ENCODE results near the gene CCDC14. TPM values are rescaled to one million over a fixed set of nuclear protein-coding genes. Genes with fewer than 3 reads are reported as not detected.
A peak's percentile ranks its signal among the peaks of the same experiment; 100 is the strongest.
"Not testable (repeated sequence)": the region's sequence is repeated elsewhere in the genome, so short reads cannot be mapped to it uniquely, and the experiment has no call there.

The CCDC14 gene
- polyA plus RNA-seq, 3 donors: 138 to 179 (median 171) TPM

GRCh38 chr3:123914829-123915228 is 46.2 kb downstream of the CCDC14 start:
- DNase-seq: peak; percentile 1

GRCh38 chr3:123909785-123910184 is 51.2 kb downstream of the CCDC14 start:
- DNase-seq: no peak

DNA sequence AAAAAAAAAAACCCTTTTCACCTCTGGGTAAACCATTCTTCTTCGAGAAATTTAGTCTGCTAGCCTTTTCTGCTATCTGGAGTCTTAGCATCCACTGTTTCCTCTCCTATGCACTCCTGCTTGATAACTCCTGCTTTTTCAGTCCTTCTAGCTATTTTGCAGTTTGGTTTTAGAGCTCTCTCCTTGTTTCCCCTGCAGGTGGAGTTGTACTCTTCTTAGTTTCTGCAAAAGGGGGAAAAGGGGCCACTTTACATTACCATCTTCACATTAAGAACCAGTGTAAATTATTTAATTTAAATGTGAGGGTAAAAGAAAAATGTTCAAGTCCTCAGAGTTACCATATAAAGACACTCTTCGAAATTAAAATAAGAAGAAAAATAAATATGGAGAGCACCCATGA is 53.3 kb downstream of the CCDC14 start:
- DNase-seq: no peak

DNA sequence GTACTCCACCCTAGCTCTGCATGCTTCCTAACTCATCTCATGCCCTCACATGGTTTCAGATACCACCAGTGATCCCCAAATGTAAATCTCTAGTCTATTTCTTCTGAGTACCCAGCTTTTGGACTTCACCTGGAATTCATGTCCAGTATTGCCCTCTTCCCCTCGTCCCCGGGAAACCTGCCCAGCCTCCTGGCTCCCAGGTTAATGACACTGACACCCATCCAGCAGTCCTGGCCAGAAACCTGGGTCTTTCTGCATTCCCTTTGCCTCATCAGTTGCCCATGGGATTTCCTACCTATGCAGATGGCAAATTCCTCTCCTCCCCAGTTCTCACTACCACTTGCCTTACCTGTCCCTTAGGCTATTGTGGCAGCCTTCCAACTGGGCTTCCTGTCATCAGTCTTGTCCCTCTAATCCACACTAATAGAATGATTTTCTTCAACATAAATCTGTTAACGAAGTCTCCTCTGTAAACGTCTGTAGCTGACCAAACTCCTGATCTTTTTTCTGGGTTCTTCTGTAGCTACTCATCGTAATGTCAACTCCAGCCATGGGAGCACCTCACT is 61.6 kb downstream of the CCDC14 start:
- no peak for DNase-seq

DNA sequence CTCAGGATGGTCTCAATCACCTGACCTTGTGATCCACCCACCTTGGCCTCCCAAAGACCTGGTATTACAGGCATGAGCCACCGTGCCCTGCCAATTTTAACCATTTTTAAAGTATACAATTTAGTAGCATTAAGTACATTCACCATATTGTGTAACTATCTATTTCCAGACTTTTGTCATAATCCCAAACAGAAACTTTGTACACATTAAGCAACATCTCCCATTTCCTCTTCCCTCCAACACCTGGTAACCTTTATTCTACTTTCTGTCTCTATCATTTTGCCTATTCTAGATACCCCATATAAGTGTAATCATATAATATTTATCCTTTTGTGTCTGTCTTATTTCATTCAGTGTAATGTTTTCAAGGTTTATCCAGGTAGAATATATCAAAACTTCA is 68.0 kb downstream of the CCDC14 start:
- no peak for DNase-seq

DNA sequence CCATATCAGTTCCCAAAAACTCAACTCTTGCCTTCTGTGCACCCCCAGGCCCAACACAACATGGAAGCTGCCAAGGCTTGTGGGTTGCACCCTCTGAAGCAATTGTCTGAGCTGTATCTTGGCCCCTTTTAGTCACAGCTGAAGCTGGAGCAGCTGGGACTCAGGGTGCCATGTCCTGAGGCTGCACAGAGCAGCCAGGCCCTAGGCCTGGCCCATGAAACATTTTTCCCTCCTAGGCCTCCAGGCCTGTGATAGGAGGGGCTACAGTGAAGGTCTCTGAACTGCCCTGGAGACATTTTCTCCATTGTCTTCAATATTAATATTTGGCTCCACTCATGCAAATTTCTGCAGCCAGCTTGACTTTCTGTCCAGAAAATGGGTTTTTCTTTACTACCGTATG is 68.8 kb downstream of the CCDC14 start:
- DNase-seq: no peak

DNA sequence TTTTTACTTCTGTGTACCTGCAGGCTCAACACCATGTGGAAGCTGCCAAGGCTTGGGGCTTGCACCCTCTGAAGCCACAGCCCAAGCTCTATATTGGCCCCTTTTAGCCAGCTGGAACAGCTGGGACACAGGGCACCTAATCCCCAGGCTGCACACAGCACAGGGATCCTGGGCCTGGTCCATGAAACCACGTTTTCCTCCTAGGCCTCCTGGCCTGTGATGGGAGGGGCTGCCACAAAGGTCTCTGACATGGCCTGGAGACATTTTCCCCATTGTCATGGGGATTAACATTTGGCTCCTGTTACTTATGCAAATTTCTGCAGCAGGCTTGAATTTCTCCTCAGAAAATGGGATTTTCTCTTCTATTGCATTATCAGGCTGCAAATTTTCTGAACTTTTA is 70.0 kb downstream of the CCDC14 start:
- DNase-seq: not testable (repeated sequence)

- DNase-seq: not testable (repeated sequence)
These were observed 70.9 kb downstream of the CCDC14 start for GRCh38 chr3:123890162-123890561.

GRCh38 chr3:123884993-123885392 is 76.0 kb downstream of the CCDC14 start:
- no peak for DNase-seq

- peak; percentile 87 for DNase-seq
These were observed 76.7 kb downstream of the CCDC14 start, which contains the start of gene MYLK for GRCh38 chr3:123884203-123884831. TSS of gene MYLK (minus strand) at chr3:123884332. CDS start at chr3:123793841, 90,491 bp downstream.

DNA sequence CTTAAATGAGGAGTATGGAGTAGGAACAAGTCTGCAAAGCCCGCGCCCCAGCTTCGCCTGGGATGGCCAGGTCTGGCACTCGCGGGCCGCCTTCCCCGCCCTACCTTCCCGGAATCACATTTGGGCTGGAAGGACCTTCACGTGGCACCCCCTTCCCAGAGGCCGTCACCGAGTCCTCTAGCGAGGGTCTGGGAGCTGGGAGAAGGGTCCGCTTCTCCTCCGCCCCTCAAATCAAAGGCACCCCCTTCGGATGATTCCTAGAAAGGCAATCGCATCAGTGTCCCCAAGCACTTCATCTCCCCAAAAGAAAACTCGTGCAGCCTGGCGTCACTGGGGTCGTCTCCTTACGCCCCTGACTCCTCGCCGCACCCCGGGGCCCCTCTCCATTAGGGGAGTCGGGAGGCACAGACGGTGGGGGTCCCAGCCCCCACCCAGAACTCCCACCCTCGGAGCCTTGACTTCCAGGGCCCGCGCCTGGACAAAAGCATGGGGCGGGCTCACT is 77.3 kb downstream of the CCDC14 start:
- DNase-seq: peak; percentile 28

DNA sequence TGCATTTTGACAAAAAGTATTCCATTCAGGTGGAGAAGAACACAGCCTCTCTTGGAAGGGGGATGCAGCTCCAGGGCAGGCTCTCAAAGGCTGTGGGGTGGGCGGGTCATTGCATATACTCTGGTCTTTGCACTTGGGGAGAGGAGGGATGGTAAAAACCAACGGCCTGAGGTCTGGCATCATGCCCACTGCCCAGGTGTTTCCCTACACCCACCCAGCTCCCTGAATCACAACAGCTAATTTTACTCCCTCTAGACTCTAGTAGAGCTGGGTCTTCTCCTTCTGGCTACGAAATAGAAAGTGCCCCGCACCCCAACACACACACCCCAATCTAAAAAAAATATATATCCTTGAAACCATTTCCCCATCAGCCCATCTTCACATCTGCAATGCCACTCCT is 77.9 kb downstream of the CCDC14 start:
- DNase-seq: no peak

- no peak for DNase-seq
These were observed 79.3 kb downstream of the CCDC14 start for GRCh38 chr3:123881771-123882170.

GRCh38 chr3:123880998-123881561 is 79.9 kb downstream of the CCDC14 start:
- DNase-seq: peak; percentile 17

GRCh38 chr3:123878807-123879206 is 82.2 kb downstream of the CCDC14 start:
- no peak for DNase-seq

DNA sequence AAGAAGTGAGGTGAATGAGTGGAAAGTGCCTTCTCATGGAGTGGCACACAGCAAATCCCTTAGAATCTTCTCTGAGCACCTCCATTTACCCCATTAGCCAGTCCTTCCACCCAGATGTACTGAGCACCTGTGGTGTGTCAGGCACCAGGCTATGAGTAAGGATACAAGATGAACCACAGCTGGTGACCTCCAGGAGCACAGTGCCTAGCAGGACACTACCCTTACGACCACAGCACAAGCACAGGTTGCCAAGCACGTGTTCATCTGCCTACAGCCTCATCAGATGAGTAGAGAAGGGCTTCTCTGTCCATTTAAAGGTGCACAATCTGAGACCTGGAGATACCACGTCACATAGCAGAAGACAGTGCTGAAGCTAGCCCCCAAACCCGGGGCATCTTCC is 83.1 kb downstream of the CCDC14 start:
- DNase-seq: no peak

DNA sequence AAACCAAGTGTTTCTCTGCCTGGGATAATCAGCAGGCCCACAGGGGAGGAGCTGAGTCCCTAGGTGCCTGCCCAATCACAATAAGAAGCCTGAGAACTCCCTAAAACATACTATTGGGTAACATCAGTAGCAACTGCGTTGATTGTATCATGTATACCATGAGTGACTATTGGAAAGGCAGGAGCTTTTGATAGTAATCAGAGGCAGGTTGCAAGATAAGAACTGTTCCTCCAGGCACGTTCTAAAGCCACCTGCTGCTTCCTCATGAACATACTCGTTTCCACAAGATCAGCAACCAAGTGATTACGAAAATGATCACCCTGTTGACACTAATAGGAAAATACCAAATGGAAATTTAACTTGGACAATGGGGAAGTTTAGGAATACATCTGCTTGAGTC is 83.6 kb downstream of the CCDC14 start:
- DNase-seq: no peak

DNA sequence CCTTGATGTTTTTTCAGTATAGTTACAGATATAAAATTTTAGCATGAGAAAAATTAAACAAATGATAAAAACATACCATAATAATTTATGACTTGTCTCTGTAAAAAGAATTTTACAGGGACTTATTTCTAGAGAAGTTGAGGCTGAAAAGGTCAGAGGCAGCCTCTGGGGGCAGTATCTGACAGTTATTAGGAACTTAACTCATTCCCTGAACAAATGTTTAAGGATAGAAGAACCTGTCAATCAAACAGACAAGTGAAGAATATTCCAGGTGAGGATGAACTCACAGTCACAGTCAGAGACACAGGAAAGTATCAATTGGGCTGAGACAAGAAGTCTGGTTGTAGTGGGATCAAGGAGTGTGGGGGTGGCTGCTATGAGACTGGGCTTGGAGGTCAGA is 84.2 kb downstream of the CCDC14 start:
- DNase-seq: no peak

DNA sequence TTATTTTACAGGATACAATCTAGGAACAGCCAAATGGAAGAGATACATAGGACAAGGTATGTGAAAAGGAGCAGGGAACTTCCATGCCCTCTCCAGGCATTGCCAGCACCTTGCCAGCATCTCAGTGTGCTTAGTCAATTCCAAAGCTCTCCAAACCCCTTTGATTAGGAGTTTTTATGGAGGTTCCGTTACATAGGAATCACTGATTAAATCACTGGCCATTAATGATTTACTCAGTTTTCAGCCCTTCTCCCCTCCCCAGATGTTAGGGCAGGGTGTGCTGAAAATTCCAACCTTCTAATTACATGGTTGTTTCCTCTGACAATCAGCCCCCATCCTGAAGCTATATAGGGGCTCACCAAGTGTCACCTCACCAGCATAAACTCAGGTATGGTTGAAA is 88.4 kb downstream of the CCDC14 start:
- DNase-seq: no peak

- DNase-seq: no peak
These were observed 89.1 kb downstream of the CCDC14 start for GRCh38 chr3:123871946-123872345.

DNA sequence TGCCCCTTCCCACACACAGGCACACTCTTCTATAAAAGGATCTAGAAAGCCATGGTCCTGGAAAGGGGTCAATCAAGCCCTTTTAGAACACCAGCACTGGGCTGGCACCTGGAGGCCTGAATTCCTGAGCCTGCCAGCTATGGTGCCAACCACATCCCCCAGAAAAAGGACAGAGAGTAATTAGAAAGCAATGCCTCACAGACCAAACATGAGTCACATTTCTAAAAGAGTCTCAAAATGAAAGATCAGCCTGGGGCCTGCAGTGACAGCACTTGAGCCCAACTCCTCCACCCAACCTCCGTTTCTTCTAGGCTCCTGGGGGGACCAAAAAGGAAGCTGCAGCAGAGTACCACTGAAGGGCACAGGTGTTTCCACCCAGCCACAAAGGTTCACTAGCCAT is 91.0 kb downstream of the CCDC14 start:
- no peak for DNase-seq

GRCh38 chr3:123869165-123869564 is 91.9 kb downstream of the CCDC14 start:
- DNase-seq: no peak

DNA sequence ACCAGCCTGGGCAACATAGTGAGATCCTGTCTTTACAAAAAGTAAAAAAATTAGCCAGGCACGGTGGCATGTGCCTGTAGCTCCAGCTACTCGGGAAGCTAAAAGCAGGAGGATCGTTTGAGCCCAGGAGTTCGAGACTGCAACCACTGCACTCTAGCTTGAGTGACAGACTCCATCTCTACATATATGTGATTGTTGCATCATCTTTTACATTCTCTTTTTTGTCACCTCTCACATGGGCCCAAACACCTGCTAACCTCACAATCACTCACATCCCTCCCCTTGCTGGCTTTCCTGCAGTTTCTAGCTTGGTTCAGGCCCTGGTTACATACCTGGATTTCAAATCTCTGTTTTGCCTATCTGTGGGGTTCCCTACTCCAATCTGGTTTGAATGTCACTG is 96.3 kb downstream of the CCDC14 start:
- no peak for DNase-seq

Data from renal pelvis (tissue), 4 donors.